ENCODE measurements around the gene DBNL. TPM values are rescaled to one million over a fixed set of nuclear protein-coding genes. Genes with fewer than 3 reads are reported as not detected.

DBNL gene
- total and polyA plus RNA-seq, 2 of the 13 experiments (the other 11 are each of a cell fraction or from before 2014, with no cell fraction given), result 20.8 to 35.1 TPM

DNA sequence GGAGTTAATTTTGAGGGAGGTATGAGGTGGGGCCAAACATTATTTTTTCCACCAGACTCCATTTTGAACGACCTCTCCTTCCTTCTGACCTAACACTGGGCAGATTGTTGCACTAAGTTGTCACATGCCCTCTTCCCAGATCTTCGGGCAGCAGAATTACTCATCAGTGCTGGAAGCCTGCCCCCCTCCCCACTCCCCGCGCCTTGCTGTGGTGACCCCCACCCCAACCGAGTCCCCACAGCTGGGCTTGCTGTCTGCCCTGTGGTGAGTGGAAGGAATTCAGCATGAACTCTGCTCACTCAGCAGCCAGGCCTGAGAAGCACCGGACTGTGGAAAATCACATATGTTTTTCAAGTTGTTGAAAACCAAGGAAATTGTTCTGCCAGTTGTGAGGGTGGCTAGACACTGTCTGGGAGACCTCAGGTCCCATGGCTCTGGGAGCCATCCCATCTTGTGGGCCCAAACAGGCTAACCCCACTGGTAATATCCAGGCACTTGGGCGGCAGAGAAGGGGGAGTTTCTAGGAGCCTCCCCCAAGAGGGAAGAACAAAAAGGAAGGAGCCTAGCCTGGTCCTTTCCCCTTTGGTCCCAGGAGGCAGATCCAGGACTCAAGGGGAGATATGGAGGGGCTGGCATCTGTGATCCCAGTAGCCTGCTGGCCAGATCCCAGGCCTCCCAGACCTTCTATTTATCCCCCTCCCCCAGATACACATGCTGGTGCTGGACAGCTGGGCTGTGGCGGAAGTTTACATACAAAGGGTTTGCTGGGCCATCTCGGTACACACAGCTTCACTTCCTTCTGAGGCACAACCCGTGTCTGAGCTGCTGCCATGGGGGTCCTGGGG, 56.2 kb downstream of the DBNL start (continued):
- TF ChIP-seq ZFP91 (CRISPR knock-in tag; IDR thresholded peaks at IDR 0.05; ENCODE audit: borderline replicate concordance) (0 out of 2 replicates have a peak, but pooled peaks have one; percentile 36), ZNF274 (CRISPR knock-in tag; IDR thresholded peaks at IDR 0.05) (no peak), KLF16 (CRISPR knock-in tag; IDR thresholded peaks at IDR 0.05) (0 out of 4 replicates have a peak, but pooled peaks of 1 of the 2 experiments have one; percentile 14), TRIM24 (CRISPR knock-in tag; IDR thresholded peaks at IDR 0.05) (no peak), RELA (CRISPR knock-in tag; IDR thresholded peaks at IDR 0.05) (no peak), MIER3 (CRISPR knock-in tag; IDR thresholded peaks at IDR 0.05; ENCODE audit: borderline replicate concordance) (no peak), NPAS2 (CRISPR knock-in tag; IDR thresholded peaks at IDR 0.05; ENCODE audit: borderline replicate concordance) (no peak), ZC3H4 (CRISPR knock-in tag; IDR thresholded peaks at IDR 0.05; ENCODE audit: borderline replicate concordance) (no peak), ZNF780A (CRISPR knock-in tag; IDR thresholded peaks at IDR 0.05) (no peak), PRPF4 (IDR thresholded peaks at IDR 0.05; ENCODE audit: low read depth, low read length, poor library complexity, severe bottlenecking) (no peak), HBP1 (CRISPR knock-in tag; IDR thresholded peaks at IDR 0.05; ENCODE audit: low read depth) (no peak), RAD51 (IDR thresholded peaks at IDR 0.05; ENCODE audit: borderline replicate concordance) (no peak), THAP8 (CRISPR knock-in tag; IDR thresholded peaks at IDR 0.05; ENCODE audit: borderline replicate concordance) (no peak), ZNF431 (CRISPR knock-in tag; IDR thresholded peaks at IDR 0.05; ENCODE audit: borderline replicate concordance, low read depth) (no peak), ATF7-NPFF (CRISPR knock-in tag; IDR thresholded peaks at IDR 0.05; ENCODE audit: low read depth) (0 out of 2 replicates have a peak, but pooled peaks have one; percentile 34), ATAD3A (CRISPR knock-in tag; IDR thresholded peaks at IDR 0.05) (no peak), ZNF124 (CRISPR knock-in tag; IDR thresholded peaks at IDR 0.05) (no peak), FOXA1 (IDR thresholded peaks at IDR 0.05) (no peak), FOXA1 (CRISPR knock-in tag; IDR thresholded peaks at IDR 0.05) (peak; percentile 64)
- TF ChIP-seq, protein P1, sequence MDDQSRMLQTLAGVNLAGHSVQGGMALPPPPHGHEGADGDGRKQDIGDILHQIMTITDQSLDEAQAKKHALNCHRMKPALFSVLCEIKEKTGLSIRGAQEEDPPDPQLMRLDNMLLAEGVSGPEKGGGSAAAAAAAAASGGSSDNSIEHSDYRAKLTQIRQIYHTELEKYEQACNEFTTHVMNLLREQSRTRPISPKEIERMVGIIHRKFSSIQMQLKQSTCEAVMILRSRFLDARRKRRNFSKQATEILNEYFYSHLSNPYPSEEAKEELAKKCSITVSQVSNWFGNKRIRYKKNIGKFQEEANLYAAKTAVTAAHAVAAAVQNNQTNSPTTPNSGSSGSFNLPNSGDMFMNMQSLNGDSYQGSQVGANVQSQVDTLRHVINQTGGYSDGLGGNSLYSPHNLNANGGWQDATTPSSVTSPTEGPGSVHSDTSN (CRISPR knock-in tag; IDR thresholded peaks at IDR 0.05; ENCODE audit: borderline replicate concordance), result no peak
- TF ChIP-seq, protein P2, sequence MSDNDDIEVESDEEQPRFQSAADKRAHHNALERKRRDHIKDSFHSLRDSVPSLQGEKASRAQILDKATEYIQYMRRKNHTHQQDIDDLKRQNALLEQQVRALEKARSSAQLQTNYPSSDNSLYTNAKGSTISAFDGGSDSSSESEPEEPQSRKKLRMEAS (IDR thresholded peaks at IDR 0.05), result peak; percentile 27; the same call in 1 of the 2 replicates
- TF ChIP-seq, protein P3, sequence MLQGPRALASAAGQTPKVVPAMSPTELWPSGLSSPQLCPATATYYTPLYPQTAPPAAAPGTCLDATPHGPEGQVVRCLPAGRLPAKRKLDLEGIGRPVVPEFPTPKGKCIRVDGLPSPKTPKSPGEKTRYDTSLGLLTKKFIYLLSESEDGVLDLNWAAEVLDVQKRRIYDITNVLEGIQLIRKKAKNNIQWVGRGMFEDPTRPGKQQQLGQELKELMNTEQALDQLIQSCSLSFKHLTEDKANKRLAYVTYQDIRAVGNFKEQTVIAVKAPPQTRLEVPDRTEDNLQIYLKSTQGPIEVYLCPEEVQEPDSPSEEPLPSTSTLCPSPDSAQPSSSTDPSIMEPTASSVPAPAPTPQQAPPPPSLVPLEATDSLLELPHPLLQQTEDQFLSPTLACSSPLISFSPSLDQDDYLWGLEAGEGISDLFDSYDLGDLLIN (CRISPR knock-in tag; IDR thresholded peaks at IDR 0.05; ENCODE audit: borderline replicate concordance), result no peak
